HUES48 (cell line): ENCODE measurements around the gene RASD1.

Experiments
- H3K27ac ChIP-seq: one replicate; pipeline ENCODE4 v1.7.0; 2013; ENCODE audit warnings: low read depth, low read length, inconsistent platforms
- H3K27me3 ChIP-seq: 2 replicates; pipeline ENCODE4 v1.6.1; 2013; ENCODE audit warnings: mild to moderate bottlenecking, low read length; ENCODE audit not compliant: control insufficient read depth, insufficient read depth
- H3K36me3 ChIP-seq: 2 replicates; pipeline ENCODE4 v1.6.1; 2013; ENCODE audit warnings: low read length; ENCODE audit not compliant: control insufficient read depth, insufficient read depth
- H3K4me1 ChIP-seq: 2 replicates; pipeline ENCODE4 v1.6.1; 2013; ENCODE audit warnings: mild to moderate bottlenecking, low read length; ENCODE audit not compliant: control insufficient read depth, insufficient read depth
- H3K4me3 ChIP-seq: 2 replicates; pipeline ENCODE4 v1.5.1; 2013; ENCODE audit warnings: mild to moderate bottlenecking, low read depth, low read length
- H3K9ac ChIP-seq: 2 replicates; pipeline ENCODE4 v1.6.1; 2013; ENCODE audit warnings: mild to moderate bottlenecking, low read depth, low read length, moderate library complexity
- H3K9me3 ChIP-seq: 2 replicates; pipeline ENCODE4 v1.6.1; 2013; ENCODE audit warnings: low read length; ENCODE audit not compliant: control insufficient read depth, insufficient read depth

The RASD1 gene

GRCh38 chr17:17502741-17503565 is 6.8 kb upstream of the RASD1 start:
- Histone ChIP-seq H3K27me3 (no peaks in the 10 kb centered on the region), H3K9me3 (no peaks in the 10 kb centered on the region), H3K36me3 (no peaks in the 10 kb centered on the region), H3K27ac (no peak overlapping the region), H3K4me3 (no peak overlapping the region), H3K9ac (no peak overlapping the region), H3K4me1 (no peaks in the 10 kb centered on the region)

DNA sequence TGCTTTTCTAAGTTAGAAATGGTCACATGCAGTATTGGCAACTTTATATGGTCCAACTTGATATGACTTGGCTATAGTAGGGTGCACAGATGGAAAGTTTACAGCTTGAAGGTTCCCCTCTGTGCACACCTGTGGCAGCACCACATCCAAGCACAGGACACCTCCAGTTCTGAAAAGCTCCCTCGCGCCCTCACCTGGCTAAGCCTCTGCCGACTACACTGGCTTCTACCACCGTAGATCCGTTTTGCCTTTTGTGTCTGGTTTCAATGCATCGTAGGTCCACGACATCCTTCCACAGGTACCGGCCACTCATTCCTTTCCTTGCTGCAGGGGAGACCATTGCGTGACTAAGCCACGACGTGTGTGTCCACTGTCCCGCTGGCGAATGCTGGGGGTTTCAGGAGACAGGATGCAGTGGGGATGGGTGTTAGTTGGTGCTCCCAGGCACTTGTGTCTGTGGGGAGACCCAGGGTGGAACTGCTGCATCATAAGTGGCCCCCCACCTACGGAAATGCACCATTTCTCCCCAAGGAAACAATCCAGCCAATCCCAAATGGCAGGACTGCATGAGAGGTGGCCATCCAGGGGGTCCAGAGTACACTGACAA is 4.9 kb upstream of the RASD1 start:
- H3K27ac ChIP-seq: no peak overlapping the region
- H3K9ac ChIP-seq: no peak overlapping the region
- H3K4me1 ChIP-seq: 0 out of 2 replicates have a peak, but pooled peaks cover 6% of the 10 kb centered on the region
- no peak overlapping the region for H3K4me3 ChIP-seq
- H3K27me3 ChIP-seq: peaks cover under 1% of the 10 kb centered on the region
- no peaks in the 10 kb centered on the region for H3K9me3 ChIP-seq
- no peaks in the 10 kb centered on the region for H3K36me3 ChIP-seq

- Histone ChIP-seq H3K36me3 (no peaks in the 10 kb centered on the region), H3K4me1 (peaks cover 10% of the 10 kb centered on the region; the same call in 1 of the 2 replicates), H3K27me3 (peaks cover 16% of the 10 kb centered on the region), H3K9me3 (no peaks in the 10 kb centered on the region), H3K9ac (no peak overlapping the region), H3K4me3 (no peak overlapping the region), H3K27ac (no peak overlapping the region)
Observed at GRCh38 chr17:17499402-17500145, 3.4 kb upstream of the RASD1 start.

GRCh38 chr17:17498606-17499301 is 2.6 kb upstream of the RASD1 start:
- peaks cover 17% of the 10 kb centered on the region; the same call in 1 of the 2 replicates for H3K4me1 ChIP-seq
- no peak overlapping the region for H3K9ac ChIP-seq
- no peak overlapping the region for H3K27ac ChIP-seq
- H3K4me3 ChIP-seq: no peak overlapping the region
- peaks cover 24% of the 10 kb centered on the region for H3K27me3 ChIP-seq
- H3K9me3 ChIP-seq: no peaks in the 10 kb centered on the region
- no peaks in the 10 kb centered on the region for H3K36me3 ChIP-seq

- Histone ChIP-seq H3K4me3 (no peak overlapping the region), H3K9me3 (no peaks in the 10 kb centered on the region), H3K27ac (no peak overlapping the region), H3K36me3 (0 out of 2 replicates have a peak, but pooled peaks cover under 1% of the 10 kb centered on the region), H3K9ac (no peak overlapping the region), H3K4me1 (peaks cover 25% of the 10 kb centered on the region; the same call in 1 of the 2 replicates), H3K27me3 (peaks cover 24% of the 10 kb centered on the region)
Observed at GRCh38 chr17:17497845-17498520, 1.8 kb upstream of the RASD1 start.

DNA sequence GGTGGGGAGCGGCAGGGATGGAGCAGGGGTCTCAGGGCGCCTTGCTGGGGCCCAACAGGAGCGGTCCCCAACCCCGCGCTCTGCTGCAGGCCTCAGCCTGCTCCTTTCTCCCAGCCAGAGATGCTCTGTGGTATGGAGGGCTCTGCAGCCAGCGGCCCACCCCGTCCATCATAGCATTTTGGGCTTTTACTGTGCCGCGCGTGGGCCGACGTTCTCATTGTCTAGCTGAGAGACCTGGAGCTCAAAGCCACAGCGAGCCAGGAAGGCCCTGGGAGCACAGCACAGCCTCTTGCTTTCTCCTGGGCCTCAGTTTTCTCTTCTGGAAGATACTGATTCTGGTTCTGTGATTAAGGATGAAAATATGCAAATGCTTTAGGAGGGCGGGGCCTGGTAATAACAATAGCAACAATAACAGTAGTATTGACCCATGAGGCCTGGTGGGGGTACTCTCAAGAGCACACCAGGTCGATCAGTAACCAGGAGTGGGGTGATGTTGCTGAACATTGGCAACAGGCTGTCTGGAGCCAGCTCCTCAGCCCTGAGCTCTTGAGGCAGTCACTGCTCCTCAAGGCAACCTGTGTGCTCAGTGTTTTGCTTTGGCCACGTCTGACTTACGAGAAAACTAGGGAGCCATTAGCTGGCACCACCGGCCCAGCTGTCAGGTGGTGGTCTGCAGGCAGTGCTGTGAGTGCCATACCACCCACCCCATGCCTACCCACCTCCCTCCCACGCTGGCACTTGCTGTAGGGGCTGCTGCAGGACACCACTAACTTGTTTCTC is 1.1 kb upstream of the RASD1 start:
- no peak overlapping the region for H3K27ac ChIP-seq
- peak overlapping the region; percentile 47; the same call in 1 of the 2 replicates for H3K4me3 ChIP-seq
- peaks cover 24% of the 10 kb centered on the region for H3K27me3 ChIP-seq
- H3K9ac ChIP-seq: no peak overlapping the region
- H3K4me1 ChIP-seq: peaks cover 32% of the 10 kb centered on the region
- H3K36me3 ChIP-seq: peaks cover 8% of the 10 kb centered on the region
- H3K9me3 ChIP-seq: no peaks in the 10 kb centered on the region

- Histone ChIP-seq H3K36me3 (peaks cover 24% of the 10 kb centered on the region), H3K27ac (no peak overlapping the region), H3K4me3 (peak overlapping the region; percentile 74), H3K4me1 (peaks cover 36% of the 10 kb centered on the region), H3K9ac (no peak overlapping the region; the same call in 1 of the 2 replicates), H3K27me3 (peaks cover 24% of the 10 kb centered on the region), H3K9me3 (no peaks in the 10 kb centered on the region)
Observed at GRCh38 chr17:17495536-17496188, 533 bp downstream of the RASD1 start.

GRCh38 chr17:17494870-17495535 is 1.2 kb downstream of the RASD1 start:
- no peak overlapping the region; the same call in 1 of the 2 replicates for H3K9ac ChIP-seq
- peak overlapping the region; percentile 74 for H3K4me3 ChIP-seq
- no peaks in the 10 kb centered on the region for H3K9me3 ChIP-seq
- H3K4me1 ChIP-seq: peaks cover 36% of the 10 kb centered on the region
- H3K27me3 ChIP-seq: peaks cover 24% of the 10 kb centered on the region
- peaks cover 28% of the 10 kb centered on the region for H3K36me3 ChIP-seq
- peak overlapping the region; percentile 6 for H3K27ac ChIP-seq

DNA sequence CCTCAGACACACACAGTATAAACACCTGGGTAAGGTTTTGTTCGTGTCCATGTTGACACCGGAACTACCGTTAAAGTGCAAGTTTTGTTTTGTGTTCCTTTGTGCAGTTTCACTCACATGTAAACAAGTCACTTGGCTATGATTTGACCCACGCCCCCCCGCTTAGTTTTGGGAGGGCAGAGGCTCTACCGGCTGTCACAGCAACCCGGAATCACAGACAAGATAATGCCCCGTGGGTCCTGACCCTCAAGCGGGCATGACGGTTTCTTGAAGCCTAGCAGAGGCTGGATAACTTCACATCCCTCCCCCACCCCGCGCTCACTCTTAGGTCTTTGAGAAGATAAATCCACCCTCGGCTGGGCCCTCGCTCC is 1.7 kb downstream of the RASD1 start:
- peaks cover 36% of the 10 kb centered on the region for H3K4me1 ChIP-seq
- no peak overlapping the region for H3K27ac ChIP-seq
- peaks cover 24% of the 10 kb centered on the region for H3K27me3 ChIP-seq
- peak overlapping the region; percentile 74 for H3K4me3 ChIP-seq
- peaks cover 28% of the 10 kb centered on the region for H3K36me3 ChIP-seq
- H3K9me3 ChIP-seq: no peaks in the 10 kb centered on the region
- H3K9ac ChIP-seq: no peak overlapping the region
